GM10248 (cell line): Measurements from ENCODE around the gene RHO.

Experiments
- CTCF ChIA-PET: fragments of 300-600 bp; sonication (Branson Sonifier 250); formaldehyde crosslinking; extraction: SDS; loops from one replicate; lab custom pipeline; 2021; ENCODE audit warnings: antibody characterized with exemption; lab: Yijun Ruan, JAX
- POLR2A ChIA-PET: fragments of 350-650 bp; sonication (Branson Sonifier 250); formaldehyde crosslinking; extraction: SDS; loops from one replicate; lab custom pipeline; 2020; ENCODE audit warnings: antibody characterized with exemption; lab: Yijun Ruan, JAX
- DNase-seq: peaks from one replicate; pipeline ENCODE4 v3.0.0; 2012; ENCODE audit errors: extremely low spot score
- TF ChIP-seq, protein P1 (sequence below): IDR thresholded peaks from 2 replicates; pipeline ENCODE4 v1.5.1; 2012; ENCODE audit warnings: mild to moderate bottlenecking, low read depth; ENCODE audit errors: extremely low read depth, missing control alignments, control extremely low read depth

RHO gene

DNA sequence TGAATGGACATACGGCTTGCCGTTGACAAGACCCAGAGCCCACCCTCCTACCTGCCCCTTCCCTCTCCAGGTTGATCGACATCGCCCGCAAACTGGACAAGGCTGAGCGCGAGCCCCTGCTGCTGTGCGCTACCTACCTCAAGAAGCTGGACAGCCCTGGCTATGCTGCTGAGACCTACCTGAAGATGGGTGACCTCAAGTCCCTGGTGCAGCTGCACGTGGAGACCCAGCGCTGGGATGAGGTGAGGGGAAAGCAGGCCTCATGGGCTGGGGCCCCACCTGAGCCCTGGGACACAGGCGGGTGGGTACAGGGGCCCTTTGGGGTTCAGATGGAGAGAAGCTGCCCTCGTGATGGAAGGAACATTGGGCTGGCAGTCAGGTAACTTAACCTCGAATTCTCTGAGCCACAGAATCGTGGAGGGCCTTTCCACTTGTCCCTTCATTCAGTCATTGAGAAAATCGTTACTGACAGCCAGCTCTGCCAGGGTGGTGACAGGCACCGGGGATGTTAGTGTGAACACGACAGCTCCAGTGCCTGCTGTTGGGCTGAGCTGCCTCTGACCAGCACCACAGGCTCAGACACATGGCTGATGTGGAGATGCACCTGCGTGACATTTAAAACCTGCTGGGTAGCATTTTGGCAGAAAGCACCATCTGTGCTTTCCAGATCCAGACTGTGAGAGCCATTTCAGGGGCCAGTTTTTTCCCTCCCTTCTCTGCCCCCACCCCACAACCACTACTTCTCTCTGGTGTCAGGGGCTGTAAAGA, 25.6 kb upstream of the RHO start:
- no peak for DNase-seq
- CTCF ChIA-PET: interaction anchor here (5.6 kb wide), 1 partner anchor 11 kb away, joined by 48 read pairs; no protein-coding TSS in a partner anchor
- TF ChIP-seq, protein P1, sequence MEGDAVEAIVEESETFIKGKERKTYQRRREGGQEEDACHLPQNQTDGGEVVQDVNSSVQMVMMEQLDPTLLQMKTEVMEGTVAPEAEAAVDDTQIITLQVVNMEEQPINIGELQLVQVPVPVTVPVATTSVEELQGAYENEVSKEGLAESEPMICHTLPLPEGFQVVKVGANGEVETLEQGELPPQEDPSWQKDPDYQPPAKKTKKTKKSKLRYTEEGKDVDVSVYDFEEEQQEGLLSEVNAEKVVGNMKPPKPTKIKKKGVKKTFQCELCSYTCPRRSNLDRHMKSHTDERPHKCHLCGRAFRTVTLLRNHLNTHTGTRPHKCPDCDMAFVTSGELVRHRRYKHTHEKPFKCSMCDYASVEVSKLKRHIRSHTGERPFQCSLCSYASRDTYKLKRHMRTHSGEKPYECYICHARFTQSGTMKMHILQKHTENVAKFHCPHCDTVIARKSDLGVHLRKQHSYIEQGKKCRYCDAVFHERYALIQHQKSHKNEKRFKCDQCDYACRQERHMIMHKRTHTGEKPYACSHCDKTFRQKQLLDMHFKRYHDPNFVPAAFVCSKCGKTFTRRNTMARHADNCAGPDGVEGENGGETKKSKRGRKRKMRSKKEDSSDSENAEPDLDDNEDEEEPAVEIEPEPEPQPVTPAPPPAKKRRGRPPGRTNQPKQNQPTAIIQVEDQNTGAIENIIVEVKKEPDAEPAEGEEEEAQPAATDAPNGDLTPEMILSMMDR: no peak
- POLR2A ChIA-PET: no interaction called here

DNA sequence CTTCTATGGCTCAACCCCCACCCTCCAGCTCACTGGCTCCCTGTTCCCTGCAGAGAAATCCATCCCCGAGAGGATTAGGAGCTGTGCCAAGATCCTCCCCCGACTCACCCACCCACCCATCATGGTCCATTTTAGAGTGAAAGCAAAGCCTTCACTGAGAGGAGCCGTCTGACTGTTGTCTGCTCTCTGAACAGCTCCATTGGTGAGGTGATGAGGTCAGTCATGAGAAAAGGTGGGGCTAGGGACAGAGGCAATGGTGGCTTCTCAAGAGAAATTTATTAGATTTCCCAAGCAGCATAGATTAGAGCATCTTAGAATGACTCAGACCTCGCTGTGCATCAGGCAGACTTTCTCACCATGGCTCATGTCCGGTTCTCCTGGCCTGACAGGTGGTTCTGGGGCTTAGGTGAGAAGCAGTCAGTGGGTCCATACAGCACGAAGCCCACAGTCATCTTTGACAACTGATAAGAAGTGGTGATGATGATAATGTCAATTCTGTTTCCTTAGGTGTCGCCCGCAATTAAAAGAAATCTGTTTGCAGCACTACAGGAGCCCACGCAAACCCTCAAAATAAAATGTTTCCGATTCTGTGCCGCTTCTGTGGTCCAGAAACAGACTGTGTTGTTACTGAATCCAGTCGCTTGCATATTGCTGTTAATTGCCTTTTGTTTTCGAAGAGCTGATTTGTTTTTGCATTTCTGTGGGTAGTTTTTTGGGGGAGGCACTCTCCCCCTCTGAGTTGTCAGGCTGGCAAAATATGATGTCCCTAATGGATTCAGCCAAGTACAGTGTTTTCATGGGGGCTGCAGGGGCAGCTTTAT, 24.8 kb upstream of the RHO start:
- TF ChIP-seq, protein P1: no peak
- no peak for DNase-seq
- POLR2A ChIA-PET: no interaction called here
- CTCF ChIA-PET: interaction anchor here (5.6 kb wide), 1 partner anchor 12 kb away, joined by 48 read pairs; no protein-coding TSS in a partner anchor

DNA sequence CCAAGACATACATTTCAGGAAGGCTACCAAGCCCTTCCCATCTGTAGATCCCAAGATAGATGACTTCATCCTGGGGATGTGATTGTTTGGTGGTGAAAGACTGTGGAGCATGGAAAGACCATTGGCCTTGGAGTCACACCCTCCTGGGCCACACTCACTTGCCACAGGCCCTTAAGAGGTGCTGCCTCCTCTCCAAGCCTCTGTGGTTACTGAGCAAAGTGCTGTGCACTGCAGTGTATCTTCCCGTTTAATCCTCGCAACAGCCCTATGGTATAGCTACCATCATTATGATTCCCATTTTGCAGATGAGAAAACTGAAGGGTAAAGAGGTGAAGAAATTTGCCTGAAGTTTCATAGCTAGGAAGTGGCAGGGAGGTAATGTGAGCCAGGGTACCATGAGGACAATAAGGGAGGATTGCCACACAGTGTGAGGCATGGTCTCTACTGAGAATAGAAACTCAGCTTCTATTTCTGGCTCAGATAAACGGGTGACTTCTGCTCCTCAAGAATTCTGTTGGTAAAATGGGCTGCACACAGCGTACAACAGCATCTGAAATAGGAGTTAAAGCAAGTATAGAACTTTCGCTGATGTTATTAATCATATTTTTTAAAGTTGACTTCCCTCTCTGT, 23.9 kb upstream of the RHO start:
- no peak for DNase-seq
- ChIA-PET CTCF (interaction anchor here (5.6 kb wide), 1 partner anchor 13 kb away, joined by 48 read pairs; no protein-coding TSS in a partner anchor), POLR2A (no interaction called here)
- TF ChIP-seq, protein P1: no peak

DNA sequence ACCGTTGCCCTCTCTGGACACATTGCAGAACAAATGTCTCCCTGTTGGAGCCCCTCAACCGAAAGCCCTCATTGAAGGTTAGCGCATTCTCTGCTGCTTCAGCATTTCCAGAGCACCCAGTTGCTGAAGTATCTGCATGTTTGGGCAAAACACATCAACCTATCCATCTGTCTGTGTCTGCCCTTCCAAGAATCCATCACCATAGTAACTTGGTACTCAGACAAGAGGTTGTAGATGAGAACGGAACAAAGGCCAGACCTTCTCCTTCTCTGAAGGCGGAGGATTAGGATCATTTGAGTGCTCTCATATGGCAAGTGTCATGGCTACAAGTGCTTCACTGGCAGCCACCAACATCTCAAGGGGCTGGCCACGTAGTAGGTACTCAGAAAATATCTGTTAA, 23.1 kb upstream of the RHO start:
- POLR2A ChIA-PET: no interaction called here
- TF ChIP-seq, protein P1: no peak
- CTCF ChIA-PET: no interaction called here
- DNase-seq: no peak

DNA sequence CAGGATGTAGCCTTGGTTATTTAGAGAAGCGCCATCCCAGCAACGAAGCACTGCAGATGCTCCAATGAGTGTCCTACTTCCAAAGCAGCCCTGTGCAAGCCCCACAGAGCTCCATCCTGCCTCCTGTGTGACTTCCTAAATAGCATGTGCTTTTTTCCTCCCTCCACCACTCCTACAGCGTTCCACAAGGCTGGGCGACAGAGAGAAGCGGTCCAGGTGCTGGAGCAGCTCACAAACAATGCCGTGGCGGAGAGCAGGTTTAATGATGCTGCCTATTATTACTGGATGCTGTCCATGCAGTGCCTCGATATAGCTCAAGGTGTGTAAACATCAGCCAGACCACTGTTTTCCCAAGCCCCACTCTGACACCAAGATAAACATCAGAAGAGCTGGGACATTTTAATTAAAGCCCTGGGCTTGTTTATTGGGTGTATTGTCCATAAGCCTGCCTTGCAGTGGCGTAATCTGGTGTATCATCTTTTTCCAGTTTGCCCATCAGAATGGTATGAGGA, 22.2 kb upstream of the RHO start:
- ChIA-PET CTCF (interaction anchor here (1.3 kb wide), 1 partner anchor 18 kb away, joined by 4 read pairs; no protein-coding TSS in a partner anchor), POLR2A (no interaction called here)
- DNase-seq: no peak
- TF ChIP-seq, protein P1: no peak
